Left lobe of liver (tissue), 2 donors: Measurements from ENCODE around the gene OBP2A. TPM values are rescaled to one million over a fixed set of nuclear protein-coding genes. Genes with fewer than 3 reads are reported as not detected.
A peak's percentile ranks its signal among the peaks of the same experiment; 100 is the strongest.
"Not testable (repeated sequence)": the region's sequence is repeated elsewhere in the genome, so short reads cannot be mapped to it uniquely, and the experiment has no call there.

Experiments
- ATAC-seq: fragments of 200-7000 bp; cut with Tn5 transposase; one replicate; pipeline ENCODE4 v1.9.1; 2020; ENCODE audit warnings: mild to moderate bottlenecking, moderate library complexity
- DNase-seq: peaks from one replicate; pipeline ENCODE4 v3.0.0-alpha.2; 2020; ENCODE audit warnings: low spot score
- total RNA-seq: library from RNA; stranded (reverse); gene quantifications from one replicate; pipeline ENCODE4 v1.2.1, GENCODE V29; 2021
- donor health status: DM: no; HTN: no; CAD: no; lungs with moderate emphysema.
- donor health status: DM: no; HTN: yes; CAD: no.

Gene OBP2A
- total RNA-seq, 1 donor from 2014 or later: not detected

DNA sequence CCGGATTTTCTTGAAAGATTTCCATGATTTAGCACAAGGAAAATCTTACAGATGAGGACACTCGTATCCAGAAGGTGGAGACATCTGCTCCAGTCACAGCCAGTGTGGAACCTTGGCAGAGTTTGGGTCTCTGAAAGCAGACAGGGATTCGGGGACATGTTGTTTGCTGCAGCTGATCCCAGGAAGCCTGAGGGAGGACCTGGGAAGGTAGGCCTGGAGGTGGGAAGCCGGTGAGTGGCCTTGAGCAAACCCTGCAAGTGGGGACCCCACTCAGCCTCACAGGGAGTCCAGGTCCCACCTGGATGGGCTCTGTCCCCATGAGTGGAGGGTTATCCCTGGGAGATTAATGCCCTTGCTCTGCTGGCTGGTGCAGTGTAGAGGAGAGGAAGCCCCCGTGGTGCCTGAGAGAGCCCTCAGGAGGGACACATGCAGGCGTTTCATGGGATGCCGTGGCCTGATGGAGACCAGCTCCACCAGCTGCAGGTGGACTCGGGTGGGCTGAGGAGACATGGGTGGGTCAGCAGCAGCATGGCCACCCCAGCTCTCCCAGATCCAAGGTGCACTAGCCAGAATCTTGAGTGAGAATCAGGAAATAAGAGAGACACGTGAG, 37.6 kb upstream of the OBP2A start:
- no peak for ATAC-seq
- DNase-seq: peak; percentile 33

DNA sequence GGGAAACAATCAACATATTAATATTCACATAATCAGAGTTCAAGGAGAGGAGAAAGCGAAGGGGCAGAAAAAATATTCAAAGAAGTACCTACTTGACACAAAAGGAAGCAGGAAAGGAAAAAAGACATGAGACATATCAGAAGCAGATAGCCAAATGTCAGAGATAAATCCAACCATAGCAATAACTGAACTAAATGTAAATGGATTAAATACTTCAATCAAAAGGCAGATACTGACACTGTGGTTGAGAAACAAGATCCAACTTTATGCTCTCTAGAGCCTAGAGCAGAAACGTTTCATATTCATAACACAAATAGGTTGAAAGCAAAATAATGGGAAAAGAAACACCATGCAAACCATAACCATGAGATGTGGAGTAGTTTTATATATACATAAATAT, 36.5 kb upstream of the OBP2A start:
- DNase-seq (no peak), ATAC-seq (no peak)

DNA sequence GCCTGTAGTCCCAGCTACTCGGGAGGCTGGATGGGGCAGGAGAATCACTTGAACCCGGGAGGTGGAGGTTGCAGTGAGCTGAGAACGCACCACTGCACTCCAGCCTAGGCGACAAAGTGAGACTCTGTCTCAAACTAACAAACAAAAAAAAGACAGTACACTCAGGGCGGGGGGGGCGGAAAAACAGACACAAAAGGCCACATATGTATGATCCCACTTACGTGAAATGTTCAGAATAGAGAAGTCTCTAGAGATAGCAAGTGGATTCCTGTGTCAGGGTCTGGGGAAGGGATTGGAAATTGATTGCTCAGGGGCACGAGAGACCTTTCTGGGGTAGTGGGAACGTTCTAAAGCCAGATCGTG, 33.7 kb upstream of the OBP2A start:
- DNase-seq: peak; percentile 7

GRCh38 chr9:135512904-135513303, 33.0 kb upstream of the OBP2A start:
- ATAC-seq: no peak
- peak; percentile 22 for DNase-seq

More for the DNA sequence above, 33.7 kb upstream of the OBP2A start:
- no peak for ATAC-seq

DNA sequence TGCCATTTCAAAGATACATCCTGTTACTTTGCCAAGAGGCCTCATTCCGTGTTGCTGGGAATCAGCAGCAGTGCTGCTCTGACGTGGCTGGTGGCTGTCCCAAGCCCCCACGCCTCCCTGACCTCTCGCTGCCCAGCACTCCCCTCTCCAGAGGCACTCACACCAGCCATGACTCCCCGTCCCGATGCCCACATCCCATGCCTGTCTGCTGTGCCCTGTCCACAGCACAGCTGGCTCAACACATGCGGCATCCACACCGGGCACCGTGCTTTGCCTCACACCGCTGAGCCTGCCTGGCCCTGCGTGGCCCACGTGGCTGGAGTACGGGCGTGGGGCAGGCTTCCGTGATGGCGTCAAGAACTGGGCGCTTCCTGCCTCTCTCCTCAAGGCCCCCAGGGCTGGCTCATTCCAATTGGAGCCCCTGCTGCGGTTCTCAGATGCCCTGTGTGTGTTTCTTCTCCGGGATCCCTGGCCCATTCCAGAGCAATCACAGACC, 32.5 kb upstream of the OBP2A start:
- DNase-seq (peak; percentile 11), ATAC-seq (no peak)

DNA sequence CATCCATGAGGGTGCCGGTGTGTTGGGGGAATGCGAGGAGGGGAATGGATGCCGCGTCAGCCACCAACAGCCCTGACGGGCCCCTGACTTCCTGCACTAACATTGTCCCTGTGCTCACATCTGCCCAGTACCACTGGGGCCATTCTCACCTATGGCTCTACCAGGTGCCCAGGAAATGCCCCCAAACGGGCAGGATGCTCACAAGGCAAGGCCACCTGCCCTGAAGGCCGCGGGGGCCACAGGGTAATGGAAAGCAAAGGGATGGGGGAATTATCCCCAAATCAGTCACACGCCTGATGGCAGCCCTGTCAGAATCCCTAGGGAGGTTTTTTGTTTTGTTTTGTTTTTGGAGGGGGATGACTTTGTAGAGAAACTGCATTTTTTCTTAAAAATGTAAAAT, 32.0 kb upstream of the OBP2A start:
- not testable (repeated sequence) for ATAC-seq
- DNase-seq: peak; percentile 23

- DNase-seq: peak; percentile 36
- ATAC-seq: no peak
Observed at GRCh38 chr9:135514342-135515082, 31.4 kb upstream of the OBP2A start.

GRCh38 chr9:135515083-135515951, 30.6 kb upstream of the OBP2A start:
- DNase-seq: peak; percentile 35
- ATAC-seq: no peak

DNA sequence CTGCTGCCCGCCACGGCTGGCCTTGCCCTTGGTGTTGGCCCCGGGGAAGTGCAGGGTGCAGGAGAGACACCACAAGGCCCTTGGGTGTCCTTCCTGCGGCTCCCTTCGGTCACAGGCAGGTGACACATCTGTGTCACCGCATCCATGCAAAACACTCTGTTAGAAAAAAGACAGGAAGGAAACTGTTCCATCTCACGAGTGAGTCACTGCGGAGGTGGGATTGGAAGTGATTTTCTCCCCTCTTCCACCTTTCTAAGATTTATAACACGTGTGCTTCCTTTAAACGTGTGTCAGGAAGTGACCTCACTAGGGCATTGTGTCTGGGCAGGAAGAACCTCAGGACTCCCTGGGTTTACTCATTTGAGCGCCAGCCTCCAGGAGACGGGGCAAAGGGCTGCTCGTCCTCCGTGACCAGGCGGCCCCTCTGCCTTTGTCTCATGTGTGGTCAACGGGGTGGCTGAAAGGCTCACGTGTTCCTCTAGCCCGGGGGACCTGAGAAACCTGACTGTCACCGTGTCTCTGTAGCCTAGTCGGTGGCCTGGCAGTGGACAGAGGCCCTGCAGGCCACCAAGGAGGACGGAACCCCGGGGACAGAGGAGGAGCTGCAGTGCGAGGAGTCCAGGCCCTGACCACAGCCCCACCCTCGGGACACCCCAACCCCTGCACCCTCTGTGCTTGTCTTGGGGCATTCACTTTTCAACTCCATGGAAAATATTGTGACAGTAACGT, 29.6 kb upstream of the OBP2A start:
- ATAC-seq (no peak), DNase-seq (peak; percentile 26)

- no peak for ATAC-seq
- peak; percentile 38 for DNase-seq
Observed at GRCh38 chr9:135517407-135517822, 28.5 kb upstream of the OBP2A start.

GRCh38 chr9:135519179-135519971, 26.6 kb upstream of the OBP2A start:
- no peak for ATAC-seq
- no peak for DNase-seq

DNA sequence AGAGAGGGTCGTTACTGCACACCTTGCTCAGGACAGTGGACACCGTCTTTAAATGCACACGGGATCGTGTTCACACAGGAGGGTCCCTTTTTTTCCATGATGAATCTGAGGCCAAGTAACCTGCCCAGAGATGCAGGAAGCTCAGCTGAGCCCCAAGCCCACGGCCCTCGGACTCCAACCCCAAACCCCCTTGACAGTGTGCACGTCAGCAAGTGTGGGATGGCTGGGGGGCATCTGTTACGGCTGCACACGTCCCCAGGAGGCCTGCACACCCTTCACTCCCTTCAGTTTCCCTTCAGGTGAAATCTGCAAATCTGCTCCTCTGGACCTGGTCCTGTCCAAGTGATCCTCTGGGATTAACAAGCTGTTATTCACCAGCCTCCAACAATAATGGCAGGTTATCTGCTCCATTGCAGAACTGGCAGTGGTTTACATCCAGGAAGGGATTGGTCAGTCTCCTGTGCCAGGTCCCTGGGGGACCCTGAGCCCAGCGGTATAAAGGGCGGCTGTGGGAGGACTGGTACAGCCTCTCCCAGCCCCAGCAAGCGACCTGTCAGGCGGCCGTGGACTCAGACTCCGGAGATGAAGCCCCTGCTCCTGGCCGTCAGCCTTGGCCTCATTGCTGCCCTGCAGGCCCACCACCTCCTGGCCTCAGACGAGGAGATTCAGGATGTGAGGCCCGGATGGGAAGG, 24.9 kb upstream of the OBP2A start, which contains the start of gene LCN1:
LCN1 (plus strand) TSS at position 525 of the 692 bp plus-strand sequence; CDS start at position 583, 58 bp downstream.
- ATAC-seq (no peak), DNase-seq (peak; percentile 28)

- no peak for ATAC-seq
- DNase-seq: peak; percentile 29
Observed at GRCh38 chr9:135521608-135522095, 24.3 kb upstream of the OBP2A start.

DNA sequence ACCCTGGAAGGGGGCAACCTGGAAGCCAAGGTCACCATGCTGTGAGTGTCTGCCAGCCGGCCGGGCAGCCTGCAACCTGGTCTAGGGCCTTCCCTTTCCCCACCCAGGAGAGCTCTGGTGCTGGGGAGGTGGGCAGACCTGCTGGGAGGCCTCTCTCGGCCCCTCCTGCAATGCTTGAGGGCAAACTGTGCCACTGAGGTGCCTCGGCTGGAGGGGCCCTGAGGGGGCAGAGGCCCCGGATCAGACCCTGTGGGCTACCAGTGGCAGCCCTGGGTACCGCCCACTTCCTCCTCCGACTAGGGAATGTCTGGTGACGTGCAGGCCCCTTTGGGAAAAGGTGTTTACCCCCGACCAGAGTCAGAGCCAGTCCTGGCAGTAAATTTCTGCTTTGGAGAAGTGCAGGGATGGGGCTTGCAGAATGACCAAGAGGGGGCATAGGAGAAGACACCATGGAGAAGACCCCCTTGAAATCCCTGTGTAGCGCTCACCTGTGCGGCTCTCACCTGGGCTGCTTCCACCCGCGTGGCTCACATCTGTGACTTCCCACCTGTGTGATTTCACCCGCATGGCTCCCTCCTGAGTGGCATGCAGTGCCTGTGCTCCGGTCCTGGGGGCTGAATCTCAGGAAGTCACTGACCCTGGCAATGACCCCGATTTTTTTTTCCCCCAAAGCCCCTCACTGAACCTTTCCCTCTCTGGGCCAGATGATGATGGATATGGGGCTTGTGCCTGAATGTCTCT, 23.6 kb upstream of the OBP2A start:
- peak; percentile 39 for DNase-seq
- no peak for ATAC-seq

- DNase-seq: peak; percentile 39
- no peak for ATAC-seq
Observed at GRCh38 chr9:135522931-135523330, 23.0 kb upstream of the OBP2A start.

DNA sequence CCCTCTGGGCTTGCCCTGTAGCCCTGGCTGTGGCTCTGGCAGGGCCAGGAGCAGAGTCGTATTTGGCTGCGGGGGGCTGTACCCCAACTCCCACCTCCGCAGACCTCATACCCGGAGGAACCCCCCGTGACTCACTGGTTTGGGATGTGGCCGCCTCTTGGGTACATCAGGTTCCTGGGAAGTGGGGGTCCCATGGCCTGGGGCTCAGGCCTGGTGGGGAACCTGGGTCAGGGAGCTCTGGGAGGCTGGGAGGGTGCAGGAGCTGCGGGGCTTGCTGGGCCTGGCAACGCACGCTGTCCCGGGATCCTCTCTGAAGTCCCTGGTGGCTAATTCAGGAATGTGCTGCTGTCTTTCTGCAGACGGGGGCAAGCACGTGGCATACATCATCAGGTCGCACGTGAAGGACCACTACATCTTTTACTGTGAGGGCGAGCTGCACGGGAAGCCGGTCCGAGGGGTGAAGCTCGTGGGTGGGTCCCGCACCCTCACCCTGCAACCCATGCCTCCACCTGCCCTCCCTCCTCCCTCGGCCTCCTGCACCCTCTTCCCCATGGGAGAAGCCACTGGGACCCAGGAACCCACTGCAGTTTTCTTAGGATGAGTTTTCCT, 22.3 kb upstream of the OBP2A start:
- no peak for ATAC-seq
- peak; percentile 37 for DNase-seq

DNA sequence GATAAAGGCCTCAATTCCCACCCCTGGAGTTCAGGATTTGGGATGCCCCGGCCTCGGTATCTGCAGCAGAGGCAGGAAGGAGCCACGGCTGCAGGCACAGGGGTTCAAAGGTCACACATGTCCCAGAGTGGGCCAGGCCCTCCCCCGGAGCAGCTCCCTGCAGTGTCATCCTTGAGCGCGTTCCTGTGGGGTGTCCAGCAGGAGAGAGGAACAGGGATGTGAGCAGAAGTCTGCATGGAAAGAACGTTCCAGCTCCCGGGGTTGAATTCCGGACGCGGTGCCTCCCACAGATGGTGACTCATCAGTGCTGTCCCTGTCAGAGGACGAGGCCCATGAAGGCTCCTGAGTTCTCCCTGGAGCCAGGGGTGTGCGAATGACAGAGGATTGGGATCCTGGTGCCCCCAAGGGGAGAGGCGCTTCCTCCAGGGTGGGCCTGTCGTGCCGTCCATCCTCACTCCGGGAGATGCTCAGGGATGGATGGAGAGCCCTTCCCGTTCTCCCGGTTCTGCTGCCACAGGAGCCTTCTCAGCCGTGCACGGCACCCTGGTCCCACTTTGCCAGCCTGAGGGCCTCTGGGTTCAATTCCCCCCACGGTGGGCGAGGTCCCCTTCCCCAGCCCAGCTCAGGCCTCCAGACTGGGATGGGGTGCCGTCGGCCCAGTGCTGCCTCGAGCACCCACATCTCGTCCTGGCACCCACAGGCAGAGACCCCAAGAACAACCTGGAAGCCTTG, 21.6 kb upstream of the OBP2A start:
- ATAC-seq (no peak), DNase-seq (peak; percentile 41)
